Ishikawa (cell line): ENCODE data around the gene SH3BP4.

Source experiments
- CEBPB ChIP-seq: IDR thresholded peaks from 2 replicates; pipeline ENCODE4 v1.6.1; 2012
- CREB1 ChIP-seq: IDR thresholded peaks from 2 replicates; pipeline ENCODE4 v1.6.1; 2012; ENCODE audit warnings: low read depth
- EGR1 ChIP-seq: IDR thresholded peaks from 2 replicates; pipeline ENCODE4 v1.6.1; 2012
- EP300 ChIP-seq: IDR thresholded peaks from 2 replicates; pipeline ENCODE4 v1.6.1; 2012; ENCODE audit warnings: borderline replicate concordance
- FOXM1 ChIP-seq: IDR thresholded peaks from 2 replicates; pipeline ENCODE4 v1.6.1; 2012; ENCODE audit warnings: low read depth, borderline replicate concordance
- NFIC ChIP-seq: IDR thresholded peaks from 2 replicates; pipeline ENCODE4 v1.6.1; 2012
- RAD21 ChIP-seq: IDR thresholded peaks from 2 replicates; pipeline ENCODE4 v1.6.1; 2012; ENCODE audit warnings: low read depth
- TAF1 ChIP-seq: IDR thresholded peaks from 2 replicates; pipeline ENCODE4 v1.6.1; 2012; ENCODE audit warnings: low read depth, mild to moderate bottlenecking
- TCF12 ChIP-seq: IDR thresholded peaks from 2 replicates; pipeline ENCODE4 v1.6.1; 2012; ENCODE audit warnings: low read depth
- TEAD4 ChIP-seq: IDR thresholded peaks from 2 replicates; pipeline ENCODE4 v1.6.1; 2012
- TF ChIP-seq, protein P1 (sequence below): IDR thresholded peaks from 2 replicates; pipeline ENCODE4 v1.6.1; 2012

DNA sequence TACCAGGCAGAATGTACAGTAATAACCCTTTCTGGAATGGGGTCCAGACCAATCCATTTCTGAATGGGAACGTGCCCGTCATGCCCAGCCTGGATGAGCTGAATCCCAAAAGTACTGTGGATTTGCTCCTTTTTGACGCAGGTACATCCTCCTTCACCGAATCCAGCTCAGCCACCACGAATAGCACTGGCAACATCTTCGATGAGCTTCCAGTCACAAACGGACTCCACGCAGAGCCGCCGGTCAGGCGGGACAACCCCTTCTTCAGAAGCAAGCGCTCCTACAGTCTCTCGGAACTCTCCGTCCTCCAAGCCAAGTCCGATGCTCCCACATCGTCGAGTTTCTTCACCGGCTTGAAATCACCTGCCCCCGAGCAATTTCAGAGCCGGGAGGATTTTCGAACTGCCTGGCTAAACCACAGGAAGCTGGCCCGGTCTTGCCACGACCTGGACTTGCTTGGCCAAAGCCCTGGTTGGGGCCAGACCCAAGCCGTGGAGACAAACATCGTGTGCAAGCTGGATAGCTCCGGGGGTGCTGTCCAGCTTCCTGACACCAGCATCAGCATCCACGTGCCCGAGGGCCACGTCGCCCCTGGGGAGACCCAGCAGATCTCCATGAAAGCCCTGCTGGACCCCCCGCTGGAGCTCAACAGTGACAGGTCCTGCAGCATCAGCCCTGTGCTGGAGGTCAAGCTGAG is 89.6 kb downstream of the SH3BP4 start:
- TF ChIP-seq FOXM1 = no peak
- no peak for TF ChIP-seq TAF1
- TF ChIP-seq CEBPB = no peak
- TF ChIP-seq EP300 = no peak
- TF ChIP-seq RAD21 = no peak
- no peak for TF ChIP-seq CREB1
- no peak for TF ChIP-seq EGR1
- TF ChIP-seq NFIC = no peak
- TF ChIP-seq, protein P1, sequence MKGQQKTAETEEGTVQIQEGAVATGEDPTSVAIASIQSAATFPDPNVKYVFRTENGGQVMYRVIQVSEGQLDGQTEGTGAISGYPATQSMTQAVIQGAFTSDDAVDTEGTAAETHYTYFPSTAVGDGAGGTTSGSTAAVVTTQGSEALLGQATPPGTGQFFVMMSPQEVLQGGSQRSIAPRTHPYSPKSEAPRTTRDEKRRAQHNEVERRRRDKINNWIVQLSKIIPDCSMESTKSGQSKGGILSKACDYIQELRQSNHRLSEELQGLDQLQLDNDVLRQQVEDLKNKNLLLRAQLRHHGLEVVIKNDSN = no peak
- TF ChIP-seq TEAD4 = no peak
- no peak for TF ChIP-seq TCF12
